ENCODE data around the gene KRTAP19-2. TPM values are rescaled to one million over a fixed set of nuclear protein-coding genes. Genes with fewer than 3 reads are reported as not detected.

The KRTAP19-2 gene
- total RNA-seq, 1 experiment from 2014 or later, result not detected

DNA sequence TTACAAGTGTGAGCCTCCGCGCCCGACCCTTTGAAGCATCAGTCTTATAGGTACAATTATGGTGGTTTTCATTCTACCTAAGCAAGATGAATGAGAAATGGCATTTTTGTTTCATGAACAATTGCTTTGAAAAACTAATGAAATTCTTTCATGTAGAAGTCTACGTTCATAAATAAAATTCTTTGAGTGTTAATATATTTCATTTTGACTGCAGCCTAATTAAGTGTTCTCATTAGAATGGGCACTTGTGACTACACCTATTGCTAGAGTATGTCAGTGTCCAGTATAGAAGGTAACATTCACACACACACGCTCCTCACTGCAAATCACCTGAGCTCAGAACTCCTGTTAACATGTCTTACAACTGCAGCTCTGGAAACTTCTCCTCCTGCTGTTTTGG, 47.3 kb downstream of the KRTAP19-2 start, which contains the start of gene KRTAP15-1 (continued):
- TF ChIP-seq, protein P1, sequence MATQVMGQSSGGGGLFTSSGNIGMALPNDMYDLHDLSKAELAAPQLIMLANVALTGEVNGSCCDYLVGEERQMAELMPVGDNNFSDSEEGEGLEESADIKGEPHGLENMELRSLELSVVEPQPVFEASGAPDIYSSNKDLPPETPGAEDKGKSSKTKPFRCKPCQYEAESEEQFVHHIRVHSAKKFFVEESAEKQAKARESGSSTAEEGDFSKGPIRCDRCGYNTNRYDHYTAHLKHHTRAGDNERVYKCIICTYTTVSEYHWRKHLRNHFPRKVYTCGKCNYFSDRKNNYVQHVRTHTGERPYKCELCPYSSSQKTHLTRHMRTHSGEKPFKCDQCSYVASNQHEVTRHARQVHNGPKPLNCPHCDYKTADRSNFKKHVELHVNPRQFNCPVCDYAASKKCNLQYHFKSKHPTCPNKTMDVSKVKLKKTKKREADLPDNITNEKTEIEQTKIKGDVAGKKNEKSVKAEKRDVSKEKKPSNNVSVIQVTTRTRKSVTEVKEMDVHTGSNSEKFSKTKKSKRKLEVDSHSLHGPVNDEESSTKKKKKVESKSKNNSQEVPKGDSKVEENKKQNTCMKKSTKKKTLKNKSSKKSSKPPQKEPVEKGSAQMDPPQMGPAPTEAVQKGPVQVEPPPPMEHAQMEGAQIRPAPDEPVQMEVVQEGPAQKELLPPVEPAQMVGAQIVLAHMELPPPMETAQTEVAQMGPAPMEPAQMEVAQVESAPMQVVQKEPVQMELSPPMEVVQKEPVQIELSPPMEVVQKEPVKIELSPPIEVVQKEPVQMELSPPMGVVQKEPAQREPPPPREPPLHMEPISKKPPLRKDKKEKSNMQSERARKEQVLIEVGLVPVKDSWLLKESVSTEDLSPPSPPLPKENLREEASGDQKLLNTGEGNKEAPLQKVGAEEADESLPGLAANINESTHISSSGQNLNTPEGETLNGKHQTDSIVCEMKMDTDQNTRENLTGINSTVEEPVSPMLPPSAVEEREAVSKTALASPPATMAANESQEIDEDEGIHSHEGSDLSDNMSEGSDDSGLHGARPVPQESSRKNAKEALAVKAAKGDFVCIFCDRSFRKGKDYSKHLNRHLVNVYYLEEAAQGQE (IDR thresholded peaks at IDR 0.05; ENCODE audit: low read depth), result no peak
- TF ChIP-seq SP1 (IDR thresholded peaks at IDR 0.05; ENCODE audit: low read depth) (no peak), FOSL1 (IDR thresholded peaks at IDR 0.05; ENCODE audit: low read depth) (no peak), EGR1 (IDR thresholded peaks at IDR 0.05; ENCODE audit: low read depth) (no peak), ZFX (IDR thresholded peaks at IDR 0.05) (no peak)

Other genes starting within 250 kb of the KRTAP19-2 start
- gene KRTAP24-1, start 204.5 kb downstream of the KRTAP19-2 start, total RNA-seq (2021; ENCODE audit: unreplicated experiment), result not detected
- gene KRTAP25-1, start 197.9 kb downstream of the KRTAP19-2 start, total RNA-seq (2021; ENCODE audit: unreplicated experiment), result not detected
- not detected for gene KRTAP26-1, start 167.1 kb downstream of the KRTAP19-2 start, total RNA-seq (2021; ENCODE audit: unreplicated experiment)
- not detected for gene KRTAP27-1, start 149.7 kb downstream of the KRTAP19-2 start, total RNA-seq (2021; ENCODE audit: unreplicated experiment)
- gene KRTAP23-1, start 138.8 kb downstream of the KRTAP19-2 start, total RNA-seq (2021; ENCODE audit: unreplicated experiment), result not detected
- not detected for gene KRTAP13-2, start 115.2 kb downstream of the KRTAP19-2 start, total RNA-seq (2021; ENCODE audit: unreplicated experiment)
- gene KRTAP13-1, start 91.4 kb downstream of the KRTAP19-2 start, total RNA-seq (2021; ENCODE audit: unreplicated experiment), result not detected
- not detected for gene KRTAP13-3, start 61.5 kb downstream of the KRTAP19-2 start, total RNA-seq (2021; ENCODE audit: unreplicated experiment)
- gene KRTAP13-4, start 57.2 kb downstream of the KRTAP19-2 start, total RNA-seq (2021; ENCODE audit: unreplicated experiment), result not detected
- not detected for gene KRTAP15-1, start 47.2 kb downstream of the KRTAP19-2 start, total RNA-seq (2021; ENCODE audit: unreplicated experiment)
- gene KRTAP19-1, start 7.1 kb downstream of the KRTAP19-2 start, total RNA-seq (2021; ENCODE audit: unreplicated experiment), result not detected
- not detected for gene KRTAP19-3, start 4.6 kb upstream of the KRTAP19-2 start, total RNA-seq (2021; ENCODE audit: unreplicated experiment)
- gene KRTAP19-4, start 9.7 kb upstream of the KRTAP19-2 start, total RNA-seq (2021; ENCODE audit: unreplicated experiment), result not detected
- gene KRTAP19-5, start 14.7 kb upstream of the KRTAP19-2 start, total RNA-seq (2021; ENCODE audit: unreplicated experiment), result not detected
- gene KRTAP19-6, start 54.4 kb upstream of the KRTAP19-2 start, total RNA-seq (2021; ENCODE audit: unreplicated experiment), result not detected
- not detected for gene KRTAP19-7, start 73.9 kb upstream of the KRTAP19-2 start, total RNA-seq (2021; ENCODE audit: unreplicated experiment)
- not detected for gene KRTAP22-2, start 103.0 kb upstream of the KRTAP19-2 start, total RNA-seq (2021; ENCODE audit: unreplicated experiment)
- gene KRTAP6-3, start 105.0 kb upstream of the KRTAP19-2 start, total RNA-seq (2021; ENCODE audit: unreplicated experiment), result not detected
- not detected for gene KRTAP6-2, start 111.5 kb upstream of the KRTAP19-2 start, total RNA-seq (2021; ENCODE audit: unreplicated experiment)
- not detected for gene KRTAP22-1, start 113.7 kb upstream of the KRTAP19-2 start, total RNA-seq (2021; ENCODE audit: unreplicated experiment)
- gene KRTAP6-1, start 126.5 kb upstream of the KRTAP19-2 start, total RNA-seq (2021; ENCODE audit: unreplicated experiment), result not detected
- gene KRTAP20-1, start 129.0 kb upstream of the KRTAP19-2 start, total RNA-seq (2021; ENCODE audit: unreplicated experiment), result not detected
- gene KRTAP20-4, start 133.2 kb upstream of the KRTAP19-2 start, total RNA-seq (2021; ENCODE audit: unreplicated experiment), result not detected
- not detected for gene KRTAP20-2, start 147.8 kb upstream of the KRTAP19-2 start, total RNA-seq (2021; ENCODE audit: unreplicated experiment)
- not detected for gene KRTAP20-3, start 155.4 kb upstream of the KRTAP19-2 start, total RNA-seq (2021; ENCODE audit: unreplicated experiment)
- not detected for gene KRTAP21-3, start 231.3 kb upstream of the KRTAP19-2 start, total RNA-seq (2021; ENCODE audit: unreplicated experiment)